CD4-positive, alpha-beta T cell treated with Interleukin-4 for 1 hour (primary cell): ENCODE data around the gene RIPK3.

ENCODE experiments used
- DNase-seq, 2 donors: peaks; one replicate each; pipeline ENCODE4 v3.0.0-alpha.2; 2020 to 2022

The RIPK3 gene

DNA sequence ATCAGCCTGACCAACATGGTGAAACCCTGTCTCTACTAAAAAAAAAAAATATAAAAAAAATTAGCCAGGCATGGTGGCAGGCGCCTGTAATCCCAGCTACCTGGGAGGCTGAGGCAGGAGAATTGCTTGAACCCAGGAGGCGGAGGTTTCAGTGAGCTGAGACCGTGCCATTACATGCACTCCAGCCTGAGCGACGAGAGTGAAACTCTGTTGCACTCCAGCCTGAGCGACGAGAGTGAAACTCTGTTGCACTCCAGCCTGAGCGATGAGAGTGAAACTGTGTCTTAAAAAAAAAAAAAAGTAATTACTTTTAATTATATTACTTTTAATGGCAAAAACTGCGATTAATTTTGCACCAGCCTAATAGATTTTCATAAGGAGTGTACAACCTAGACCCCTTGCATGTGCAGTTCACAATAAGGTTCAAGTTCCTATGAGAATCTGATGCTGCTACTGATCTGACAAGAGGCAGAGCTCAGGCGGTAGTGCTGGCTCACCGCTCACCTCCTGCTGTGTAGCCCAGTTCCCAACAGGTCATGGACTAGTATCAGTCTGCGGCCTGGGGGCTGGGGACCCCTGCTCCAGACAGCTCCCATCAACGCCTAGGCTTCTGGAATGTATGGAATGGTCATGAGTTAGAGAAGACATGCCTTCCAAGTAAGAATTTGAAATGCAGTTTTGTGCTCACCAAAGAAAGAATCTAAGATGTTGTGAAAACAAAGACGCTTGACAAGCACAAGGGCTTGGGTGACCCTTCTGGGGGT, 18.4 kb downstream of the RIPK3 start:
- DNase-seq = no peak

DNA sequence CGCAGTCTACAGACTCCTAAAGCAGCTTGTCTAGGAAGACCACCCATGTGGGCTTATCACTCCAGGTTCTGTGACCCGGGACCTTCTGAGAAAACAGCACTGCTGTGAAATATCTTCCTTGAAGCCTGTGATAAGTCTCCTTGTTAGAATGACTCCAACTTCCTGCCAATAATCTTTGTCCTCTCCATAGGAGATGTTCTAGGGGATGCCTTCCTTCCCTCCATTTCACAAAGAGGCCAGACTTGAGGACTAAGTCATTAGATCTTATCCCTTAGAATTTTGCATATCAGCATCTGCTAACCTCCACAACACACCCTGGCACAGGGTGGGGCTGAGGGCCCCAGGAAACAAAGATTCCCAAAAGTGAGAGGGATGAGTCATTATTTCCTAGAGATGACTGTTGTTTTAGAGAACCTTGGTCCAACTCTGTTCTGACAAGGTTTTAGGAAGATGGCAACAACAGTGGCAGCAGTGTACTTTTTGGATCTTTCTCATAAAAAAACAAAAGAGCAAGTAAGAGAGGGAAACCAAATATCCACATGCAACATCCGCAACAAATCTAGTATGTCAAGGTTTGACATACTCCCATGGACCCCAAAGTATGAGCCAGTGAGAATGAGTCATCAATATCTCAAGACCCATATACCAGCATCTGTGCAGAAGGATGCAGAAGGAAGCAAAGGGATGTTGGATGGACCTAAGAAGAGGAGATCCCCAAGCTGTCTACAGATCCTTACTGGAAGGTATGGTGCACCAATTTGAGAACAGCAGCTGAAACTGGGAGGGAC, 22.5 kb downstream of the RIPK3 start:
- DNase-seq = no peak

- DNase-seq = no peak
Measured at GRCh38 chr14:24316597-24316950, 23.2 kb downstream of the RIPK3 start.

- no peak for DNase-seq
Measured at GRCh38 chr14:24315807-24316596, 23.8 kb downstream of the RIPK3 start.

GRCh38 chr14:24315243-24315806, 24.5 kb downstream of the RIPK3 start:
- DNase-seq = no peak

DNA sequence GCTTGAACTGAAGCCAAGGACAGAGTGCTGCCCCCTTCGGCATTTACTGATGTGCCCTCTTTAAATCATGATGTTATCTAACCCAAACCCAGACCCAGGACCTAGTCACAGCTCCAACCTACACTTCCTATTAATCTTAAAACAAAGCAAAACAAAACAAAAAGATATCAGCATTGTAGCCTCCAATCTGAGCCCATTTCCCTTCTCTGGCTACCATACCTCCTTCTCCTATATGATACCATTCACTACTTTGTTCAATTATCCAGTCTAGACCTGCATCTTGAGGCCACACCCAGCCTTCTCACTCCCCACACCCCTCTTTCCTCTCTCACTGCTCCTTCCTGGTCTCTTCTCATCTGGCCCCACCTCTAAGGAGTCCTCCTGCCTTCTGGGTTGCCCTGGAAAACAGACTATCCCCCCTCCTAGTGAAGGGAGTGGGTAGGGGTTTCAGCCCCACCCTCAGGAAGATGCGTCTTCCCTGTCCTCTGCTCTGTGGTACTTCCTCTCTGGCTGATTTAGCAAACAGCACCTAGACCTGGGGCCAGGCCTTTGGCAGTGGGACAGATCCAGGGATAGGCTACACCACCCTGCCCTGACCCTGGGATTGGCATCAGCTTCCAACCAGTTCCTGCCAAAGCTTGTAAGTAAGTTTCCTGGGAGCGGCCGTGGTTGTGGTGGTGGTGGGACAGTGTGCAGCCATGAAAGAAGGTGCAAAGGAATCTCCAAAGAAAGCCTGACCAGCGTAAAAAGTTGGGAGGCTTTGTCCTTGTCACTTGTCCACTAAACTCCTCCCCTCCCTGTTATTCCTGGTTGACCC, 25.2 kb downstream of the RIPK3 start:
- no peak for DNase-seq

GRCh38 chr14:24313913-24314312, 25.9 kb downstream of the RIPK3 start:
- DNase-seq = no peak

DNA sequence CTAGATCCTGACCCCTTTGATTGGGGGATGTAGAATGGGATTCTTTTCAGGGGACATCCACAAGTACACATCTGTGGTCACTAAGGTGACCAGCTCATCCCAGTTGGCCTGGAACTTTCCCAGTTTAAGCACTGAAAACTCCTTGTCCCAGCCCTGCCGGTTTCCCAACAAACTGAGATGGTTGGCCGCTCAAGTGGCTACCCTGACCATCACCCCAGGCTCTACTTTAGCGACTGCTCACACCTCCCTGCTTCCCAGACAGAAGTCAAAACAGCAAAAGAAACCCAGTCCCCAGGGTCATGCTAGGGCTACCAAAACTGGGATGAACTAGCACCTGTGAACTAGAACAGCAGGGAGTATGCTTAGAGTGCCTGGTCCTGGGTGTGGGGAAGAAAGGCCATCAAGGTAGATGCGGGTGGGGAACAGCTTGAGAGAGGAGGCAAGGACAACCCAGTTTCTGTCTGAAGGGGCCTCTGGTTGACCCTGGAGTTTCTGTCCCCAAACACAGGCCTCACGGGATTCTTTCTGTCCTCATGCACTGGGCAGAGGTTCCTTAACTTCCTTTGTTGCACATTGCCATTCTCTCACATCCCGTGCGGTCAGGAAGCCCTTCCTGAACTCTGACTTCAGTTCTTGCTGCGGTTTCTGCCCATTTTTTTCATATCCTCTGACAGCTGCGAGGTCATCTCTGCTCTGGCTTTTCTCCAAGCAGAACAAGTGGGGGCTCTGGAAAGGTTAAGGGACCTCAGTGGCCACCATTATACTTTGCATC, 26.9 kb downstream of the RIPK3 start:
- DNase-seq = peak; percentile 57 to 65

DNA sequence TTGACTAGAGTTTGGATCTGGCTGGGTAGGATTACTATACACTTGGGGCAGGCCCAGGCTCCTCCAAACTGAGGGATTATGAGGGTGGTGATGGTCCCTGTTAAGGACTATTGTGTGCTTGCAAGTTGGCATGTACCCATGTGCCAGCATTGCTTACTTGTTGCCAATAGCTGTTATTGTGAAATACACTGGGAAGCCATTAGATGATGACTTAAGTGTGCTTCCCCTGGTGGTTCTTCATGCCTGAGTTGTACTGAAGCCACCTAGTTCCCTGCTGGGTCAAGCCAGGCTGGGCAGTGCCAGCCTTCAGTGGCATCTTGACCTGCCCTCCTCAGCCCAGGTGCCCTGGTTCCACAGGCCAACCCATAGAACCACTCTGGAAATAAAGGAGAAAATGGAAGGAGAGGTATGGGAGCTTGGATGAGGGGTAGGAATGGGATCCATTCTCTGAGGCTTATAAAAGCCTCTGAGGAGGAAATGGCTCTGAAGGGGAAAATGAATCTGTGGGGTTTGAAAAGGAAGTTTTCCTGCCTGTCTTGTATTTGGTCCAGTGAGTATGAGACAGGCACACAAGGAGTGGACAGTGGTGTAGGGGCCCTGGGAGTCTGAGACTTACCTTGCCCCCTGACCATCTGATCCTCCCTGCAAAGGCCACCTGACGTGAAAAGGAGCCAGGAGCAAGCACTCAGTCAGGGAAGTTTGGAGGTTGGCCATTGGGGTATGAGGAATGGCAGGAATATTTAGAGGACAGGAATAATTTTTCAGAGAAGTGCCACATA, 27.8 kb downstream of the RIPK3 start:
- DNase-seq = peak in 1 of 2 donors; percentile 38

DNA sequence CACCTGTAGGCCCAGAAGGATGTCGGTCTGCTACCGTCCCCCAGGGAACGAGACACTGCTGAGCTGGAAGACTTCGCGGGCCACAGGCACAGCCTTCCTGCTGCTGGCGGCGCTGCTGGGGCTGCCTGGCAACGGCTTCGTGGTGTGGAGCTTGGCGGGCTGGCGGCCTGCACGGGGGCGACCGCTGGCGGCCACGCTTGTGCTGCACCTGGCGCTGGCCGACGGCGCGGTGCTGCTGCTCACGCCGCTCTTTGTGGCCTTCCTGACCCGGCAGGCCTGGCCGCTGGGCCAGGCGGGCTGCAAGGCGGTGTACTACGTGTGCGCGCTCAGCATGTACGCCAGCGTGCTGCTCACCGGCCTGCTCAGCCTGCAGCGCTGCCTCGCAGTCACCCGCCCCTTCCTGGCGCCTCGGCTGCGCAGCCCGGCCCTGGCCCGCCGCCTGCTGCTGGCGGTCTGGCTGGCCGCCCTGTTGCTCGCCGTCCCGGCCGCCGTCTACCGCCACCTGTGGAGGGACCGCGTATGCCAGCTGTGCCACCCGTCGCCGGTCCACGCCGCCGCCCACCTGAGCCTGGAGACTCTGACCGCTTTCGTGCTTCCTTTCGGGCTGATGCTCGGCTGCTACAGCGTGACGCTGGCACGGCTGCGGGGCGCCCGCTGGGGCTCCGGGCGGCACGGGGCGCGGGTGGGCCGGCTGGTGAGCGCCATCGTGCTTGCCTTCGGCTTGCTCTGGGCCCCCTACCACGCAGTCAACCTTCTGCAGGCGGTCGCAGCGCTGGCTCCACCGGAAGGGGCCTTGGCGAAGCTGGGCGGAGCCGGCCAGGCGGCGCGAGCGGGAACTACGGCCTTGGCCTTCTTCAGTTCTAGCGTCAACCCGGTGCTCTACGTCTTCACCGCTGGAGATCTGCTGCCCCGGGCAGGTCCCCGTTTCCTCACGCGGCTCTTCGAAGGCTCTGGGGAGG, 28.9 kb downstream of the RIPK3 start, which contains the start of gene LTB4R:
LTB4R (plus strand) TSS at position 857 of the 959 bp plus-strand sequence. CDS start 4,150 bp downstream, outside the sequence.
- DNase-seq = peak; percentile 76 to 78

- DNase-seq = no peak
Measured at GRCh38 chr14:24310265-24310645, 29.5 kb downstream of the RIPK3 start.

DNA sequence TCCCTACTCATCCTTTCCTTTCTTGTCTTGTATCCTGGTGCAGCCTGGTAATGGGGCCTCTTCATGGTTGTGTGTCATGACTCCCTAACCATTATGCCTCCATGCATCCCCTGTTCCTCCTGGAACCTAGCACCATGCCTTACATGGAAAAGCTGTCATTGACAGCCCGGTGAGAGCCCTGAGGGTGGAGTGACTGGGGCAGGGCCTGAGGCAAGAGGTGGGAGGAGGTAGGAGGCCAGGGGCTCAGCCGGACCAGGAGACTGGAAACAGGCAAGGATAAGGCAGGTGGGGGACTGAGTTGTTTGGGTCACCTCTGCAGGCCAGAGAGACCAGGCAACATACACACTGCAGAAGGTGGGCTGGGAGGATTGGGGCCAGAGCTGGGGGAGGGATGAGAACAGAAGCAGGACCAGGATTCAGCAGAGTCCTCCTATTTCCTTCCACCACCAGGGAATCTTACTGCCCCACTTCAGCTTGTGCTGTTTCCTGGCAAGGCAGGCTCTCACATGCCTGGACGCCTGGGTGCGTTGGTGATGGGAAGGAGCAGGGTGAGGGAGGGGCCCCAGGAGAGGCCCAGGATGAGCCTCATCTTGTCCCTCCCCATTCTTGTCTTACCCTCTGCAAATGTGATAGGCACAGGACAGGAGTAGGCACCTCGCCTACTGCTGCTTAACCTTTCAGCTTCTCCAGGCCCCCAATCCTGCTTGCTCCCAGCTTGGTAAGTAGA, 30.1 kb downstream of the RIPK3 start, which contains the start of gene LTB4R2:
LTB4R2 (plus strand) TSS at position 603 of the 727 bp plus-strand sequence. CDS start 525 bp downstream, outside the sequence.
- no peak for DNase-seq

GRCh38 chr14:24308342-24309124, 31.3 kb downstream of the RIPK3 start:
- DNase-seq = no peak

GRCh38 chr14:24307575-24308341, 32.0 kb downstream of the RIPK3 start, which contains the start of gene CIDEB:
Gene CIDEB (minus strand): TSS chr14:24307977. CDS start chr14:24307858, 119 bp downstream.
- DNase-seq = peak; percentile 71 to 73

DNA sequence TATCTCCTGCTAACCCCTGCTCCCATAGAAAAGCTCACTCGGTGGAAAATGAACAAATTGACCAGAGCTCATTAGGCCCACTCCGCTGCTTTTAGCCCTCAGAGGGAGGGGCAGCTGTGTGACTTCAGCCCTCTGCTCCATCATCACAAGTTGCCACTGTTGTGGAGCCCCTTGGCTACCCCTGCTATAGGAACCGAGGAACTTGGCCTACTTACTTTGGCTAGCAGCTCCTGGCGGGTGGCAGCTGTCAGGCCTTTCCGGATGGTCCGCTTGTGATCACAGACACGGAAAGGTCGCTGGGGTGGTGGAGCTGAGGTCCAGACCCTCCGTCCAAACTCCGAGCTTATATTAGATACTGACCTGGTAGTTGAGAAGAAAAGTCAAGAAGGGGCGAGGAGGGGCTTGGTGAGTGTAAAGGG, 32.6 kb downstream of the RIPK3 start:
- no peak for DNase-seq

DNA sequence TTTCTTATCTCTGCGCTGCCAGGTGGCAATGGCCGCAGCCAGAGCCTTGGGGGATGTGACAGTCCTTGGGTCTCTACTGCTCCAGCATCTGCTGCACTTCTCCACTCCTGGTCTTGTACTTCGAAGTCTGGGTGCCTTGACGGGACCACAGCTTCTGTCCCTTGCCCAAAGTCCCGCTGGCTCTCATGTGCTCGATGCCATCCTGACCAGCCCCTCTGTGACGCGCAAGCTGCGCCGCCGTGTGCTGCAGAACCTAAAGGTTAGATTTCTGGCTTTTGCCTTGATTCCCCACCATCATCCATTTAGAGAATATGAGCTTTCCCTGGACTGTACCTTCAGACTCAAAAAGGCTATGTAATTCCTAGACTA, 35.8 kb downstream of the RIPK3 start:
- no peak for DNase-seq
